AG09319 (cell line): ENCODE results near the gene ABL2.
"Not testable (repeated sequence)": the region's sequence is repeated elsewhere in the genome, so short reads cannot be mapped to it uniquely, and the experiment has no call there.

Source experiments
- DNase-seq: peaks from one replicate; pipeline ENCODE4 v3.0.0-alpha.2; 2010; ENCODE audit warnings: low read depth; ENCODE audit errors: extremely low read depth
- CTCF ChIP-seq: IDR thresholded peaks from 2 replicates; pipeline ENCODE4 v1.5.1; 2011; ENCODE audit warnings: low read depth, mild to moderate bottlenecking, inconsistent platforms, low read length, moderate library complexity

Gene ABL2

GRCh38 chr1:179253286-179253972, 24.0 kb upstream of the ABL2 start:
- no peak for TF ChIP-seq CTCF
- DNase-seq = no peak

- TF ChIP-seq CTCF = no peak
- no peak for DNase-seq
These were observed 23.1 kb upstream of the ABL2 start for GRCh38 chr1:179252606-179253005.

GRCh38 chr1:179251675-179252074, 22.2 kb upstream of the ABL2 start:
- DNase-seq = peak; percentile 16
- TF ChIP-seq CTCF = peak; percentile 54

- no peak for TF ChIP-seq CTCF
- no peak for DNase-seq
These were observed 18.4 kb upstream of the ABL2 start for GRCh38 chr1:179247923-179248322.

GRCh38 chr1:179245426-179245825, 15.9 kb upstream of the ABL2 start:
- DNase-seq = not testable (repeated sequence)

GRCh38 chr1:179241530-179242097, 12.1 kb upstream of the ABL2 start:
- TF ChIP-seq CTCF = no peak
- DNase-seq = no peak

- TF ChIP-seq CTCF = no peak
- no peak for DNase-seq
These were observed 7.7 kb upstream of the ABL2 start for GRCh38 chr1:179237222-179237621.

GRCh38 chr1:179234863-179235262, 5.4 kb upstream of the ABL2 start:
- TF ChIP-seq CTCF = no peak
- no peak for DNase-seq
